ENCODE measurements around the gene STK32B. TPM values are rescaled to one million over a fixed set of nuclear protein-coding genes. Genes with fewer than 3 reads are reported as not detected.

Gene STK32B
- polyA plus RNA-seq, 6 donors from 2014 or later: 0.27 to 4.7 (median 1.2) TPM; not detected in 2

DNA sequence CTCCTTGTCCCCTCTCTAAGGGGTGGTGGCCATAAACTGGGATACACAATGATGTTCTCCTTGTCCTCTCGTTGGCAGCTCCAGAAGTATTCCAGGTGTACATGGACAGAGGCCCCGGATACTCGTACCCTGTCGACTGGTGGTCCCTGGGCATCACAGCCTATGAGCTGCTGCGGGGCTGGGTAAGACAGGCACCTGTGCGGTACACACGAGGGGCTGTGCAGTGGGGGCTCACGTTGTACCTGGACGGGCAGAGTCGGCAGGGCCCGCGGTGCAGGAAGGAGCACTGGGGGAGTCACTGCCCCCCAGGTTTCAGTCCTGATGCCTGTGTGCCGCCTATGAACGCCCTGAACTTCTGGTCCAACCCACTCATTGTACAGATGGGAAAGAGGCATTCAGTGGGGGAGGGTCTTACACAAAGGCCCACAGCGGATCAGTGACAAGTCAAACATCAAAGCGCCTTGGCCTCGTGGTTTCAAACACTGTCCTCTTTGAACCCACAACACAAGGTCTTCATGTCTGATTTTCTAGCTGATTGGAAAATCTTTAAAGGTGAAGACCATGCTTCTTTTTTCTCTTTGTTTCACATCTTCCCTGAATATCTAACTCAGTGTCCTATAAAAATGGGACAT lies 395.4 kb downstream of the STK32B start:
- ATAC-seq (ENCODE audit: low read depth in 2 of 2): no peak
- no peak overlapping the region for H3K4me3 Mint-ChIP-seq
- DNase-seq: no peak
- no peaks in the 10 kb centered on the region for H3K27me3 Mint-ChIP-seq
- H3K9me3 Mint-ChIP-seq: peaks cover 0 to 2% (median 0%) of the 10 kb centered on the region in 7 donors
- H3K4me1 Mint-ChIP-seq: peaks cover 0 to 5% (median 2%) of the 10 kb centered on the region in 3 donors
- no peaks in the 10 kb centered on the region for H3K36me3 Mint-ChIP-seq
- no peak overlapping the region for H3K27ac Mint-ChIP-seq

DNA sequence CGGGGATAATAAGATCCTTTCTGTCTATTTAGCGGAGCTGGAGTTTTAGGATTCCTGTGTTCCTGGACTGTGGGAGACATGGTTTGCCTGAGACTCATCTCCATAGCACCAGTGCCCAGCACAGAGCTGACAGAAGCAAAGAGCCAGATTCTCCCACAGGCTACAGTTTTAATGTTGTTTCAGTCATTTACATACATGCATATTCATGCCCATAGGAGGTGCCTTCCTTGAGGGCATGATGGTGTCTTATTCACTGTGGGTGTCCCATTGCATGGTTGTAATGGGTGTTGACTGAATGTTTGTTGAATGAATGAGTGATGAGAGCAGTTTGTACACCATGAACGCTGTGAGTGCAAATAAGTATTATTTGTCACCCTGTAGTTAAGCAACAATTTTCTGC lies 396.5 kb downstream of the STK32B start:
- no peaks in the 10 kb centered on the region for H3K27me3 Mint-ChIP-seq
- H3K4me1 Mint-ChIP-seq: peaks cover 0 to 5% (median 2%) of the 10 kb centered on the region in 3 donors
- peaks cover 0 to 2% (median 0%) of the 10 kb centered on the region in 7 donors for H3K9me3 Mint-ChIP-seq
- H3K27ac Mint-ChIP-seq: no peak overlapping the region
- no peak overlapping the region for H3K4me3 Mint-ChIP-seq
- ATAC-seq (ENCODE audit: low read depth in 2 of 2): no peak
- no peak for DNase-seq
- no peaks in the 10 kb centered on the region for H3K36me3 Mint-ChIP-seq

DNA sequence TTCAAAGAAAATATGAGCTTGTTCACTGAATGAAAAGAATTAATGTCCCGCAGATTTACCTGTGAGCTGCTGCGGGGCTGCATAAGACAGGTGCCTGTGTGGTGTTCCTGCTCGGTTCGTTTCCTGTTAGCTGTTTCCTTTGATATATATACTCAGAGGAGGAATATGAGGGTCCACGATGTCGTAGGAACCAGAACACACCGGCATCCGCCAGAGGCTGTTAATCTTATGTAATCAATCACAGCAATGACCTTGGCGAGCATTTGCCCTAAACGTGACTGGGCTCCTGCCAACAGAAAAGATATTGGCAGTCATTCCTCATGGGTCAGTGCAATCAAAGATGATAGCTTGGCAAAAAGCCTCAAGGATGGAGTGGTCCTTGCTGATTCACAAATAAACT lies 396.9 kb downstream of the STK32B start:
- Mint-ChIP-seq H3K27ac (no peak overlapping the region), H3K4me1 (peaks cover 0 to 5% (median 2%) of the 10 kb centered on the region in 3 donors), H3K27me3 (no peaks in the 10 kb centered on the region), H3K4me3 (no peak overlapping the region), H3K9me3 (peaks cover 0 to 2% (median 0%) of the 10 kb centered on the region in 7 donors), H3K36me3 (no peaks in the 10 kb centered on the region)
- DNase-seq: no peak
- ATAC-seq (ENCODE audit: low read depth in 2 of 2): no peak

DNA sequence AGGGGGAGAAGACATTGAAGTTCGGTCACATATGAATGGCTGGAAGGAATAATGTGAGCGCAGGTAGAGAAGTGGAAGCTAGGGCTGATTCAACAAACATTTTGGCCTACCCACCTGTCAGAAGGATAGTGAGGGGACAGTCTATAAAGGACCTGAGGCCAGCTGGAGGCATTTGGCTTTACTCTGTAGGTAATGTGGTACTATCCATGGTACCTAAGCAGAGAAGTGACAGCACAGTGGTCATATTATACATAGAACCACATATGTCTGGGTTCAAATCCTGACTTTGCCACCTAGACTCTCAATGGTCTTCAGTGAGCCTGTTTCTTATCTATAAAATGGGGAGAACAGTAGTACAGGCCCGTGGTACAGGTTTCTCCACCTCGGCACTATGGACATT lies 400.0 kb downstream of the STK32B start:
- Mint-ChIP-seq H3K4me1 (peaks cover 0 to 2% (median 0%) of the 10 kb centered on the region in 3 donors), H3K36me3 (no peaks in the 10 kb centered on the region), H3K27me3 (no peaks in the 10 kb centered on the region), H3K4me3 (no peak overlapping the region), H3K9me3 (no peaks in the 10 kb centered on the region), H3K27ac (no peak overlapping the region)
- no peak for ATAC-seq (ENCODE audit: low read depth in 2 of 2)
- no peak for DNase-seq

DNA sequence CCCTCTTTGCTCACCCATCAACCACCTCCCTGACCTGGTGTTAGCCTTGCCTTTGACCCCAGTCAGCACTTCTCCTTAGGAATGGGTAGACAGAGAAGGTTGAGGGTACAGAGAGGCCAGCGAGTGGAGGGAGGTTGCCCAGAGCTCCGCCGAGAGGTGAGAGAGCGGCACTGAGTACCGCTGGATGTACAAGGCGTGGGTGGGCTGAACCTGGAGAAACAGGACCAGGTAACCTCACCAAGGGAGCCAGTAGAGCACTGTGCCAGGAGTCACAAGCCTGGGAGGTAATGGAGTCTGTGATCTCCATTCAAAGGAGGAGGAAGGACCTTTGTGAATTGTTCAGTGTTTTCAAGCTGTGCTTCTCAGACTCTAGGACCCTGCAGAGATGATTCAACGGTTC lies 400.9 kb downstream of the STK32B start:
- Mint-ChIP-seq H3K27me3 (no peaks in the 10 kb centered on the region), H3K9me3 (no peaks in the 10 kb centered on the region), H3K4me1 (peaks cover 0 to 2% (median 0%) of the 10 kb centered on the region in 3 donors), H3K36me3 (no peaks in the 10 kb centered on the region), H3K27ac (peak overlapping the region in 1 of 6 donors; percentile 54), H3K4me3 (no peak overlapping the region)
- DNase-seq (no peak), ATAC-seq (ENCODE audit: low read depth in 2 of 2) (no peak)

DNA sequence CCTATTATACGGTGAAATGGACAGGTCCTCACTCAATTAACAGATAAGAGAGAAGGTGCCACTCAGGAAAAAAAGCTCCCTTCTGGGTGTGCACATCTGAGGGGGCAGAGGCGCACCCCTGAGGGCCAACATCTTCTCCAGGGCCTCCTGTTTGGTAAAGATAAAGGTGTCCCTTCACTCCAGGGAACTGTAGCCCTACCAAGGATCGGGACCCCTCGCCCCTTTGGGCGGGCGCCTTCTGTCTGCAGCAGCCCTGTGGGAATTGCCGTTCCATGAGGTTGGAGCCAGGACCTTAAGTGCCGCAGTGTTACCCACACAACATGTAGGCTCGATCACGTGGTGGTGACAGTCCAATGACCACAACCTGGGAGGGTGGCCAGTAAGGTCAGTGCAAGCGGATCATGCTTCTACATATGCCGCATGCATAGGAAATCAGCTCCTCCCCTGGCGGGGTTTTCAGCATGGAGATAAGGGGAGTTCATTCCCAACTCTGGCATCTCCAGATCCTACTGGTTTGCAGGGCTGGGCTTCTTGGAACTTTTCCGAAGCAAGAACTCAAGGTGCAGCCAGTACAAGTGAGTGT lies 403.8 kb downstream of the STK32B start:
- no peaks in the 10 kb centered on the region for H3K4me1 Mint-ChIP-seq
- H3K27ac Mint-ChIP-seq: no peak overlapping the region
- H3K4me3 Mint-ChIP-seq: no peak overlapping the region
- H3K36me3 Mint-ChIP-seq: no peaks in the 10 kb centered on the region
- H3K27me3 Mint-ChIP-seq: no peaks in the 10 kb centered on the region
- DNase-seq: no peak
- no peak for ATAC-seq (ENCODE audit: low read depth in 2 of 2)
- H3K9me3 Mint-ChIP-seq: no peaks in the 10 kb centered on the region

DNA sequence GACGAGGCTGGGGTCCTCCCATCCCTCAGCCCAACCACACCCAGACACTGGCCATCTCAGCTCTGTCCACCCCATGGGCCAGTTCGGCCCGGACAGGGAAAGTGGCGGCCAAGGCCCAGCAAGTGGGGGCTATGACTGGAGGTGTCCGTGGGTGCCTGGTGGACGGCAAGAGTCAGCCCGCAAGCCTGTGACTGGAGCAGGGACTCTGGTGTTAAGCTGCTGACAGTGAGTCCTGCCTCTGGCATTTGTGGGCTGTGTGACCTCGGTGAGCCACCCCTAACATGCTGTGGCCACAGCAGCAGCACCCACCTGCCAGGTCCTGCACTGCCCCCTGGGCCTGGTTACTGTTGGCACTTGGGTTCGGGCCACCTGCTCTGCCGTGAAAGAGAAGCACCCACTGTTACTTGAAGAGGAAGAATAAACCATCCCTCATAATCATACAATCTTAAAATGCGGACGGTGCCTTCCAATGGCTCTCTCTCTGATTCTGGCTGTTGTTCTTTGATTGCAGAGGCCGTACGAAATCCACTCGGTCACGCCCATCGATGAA lies 405.1 kb downstream of the STK32B start:
- Mint-ChIP-seq H3K27me3 (no peaks in the 10 kb centered on the region), H3K4me3 (no peak overlapping the region), H3K4me1 (no peaks in the 10 kb centered on the region), H3K36me3 (no peaks in the 10 kb centered on the region), H3K27ac (no peak overlapping the region), H3K9me3 (no peaks in the 10 kb centered on the region)
- DNase-seq: no peak
- ATAC-seq (ENCODE audit: low read depth in 2 of 2): no peak

DNA sequence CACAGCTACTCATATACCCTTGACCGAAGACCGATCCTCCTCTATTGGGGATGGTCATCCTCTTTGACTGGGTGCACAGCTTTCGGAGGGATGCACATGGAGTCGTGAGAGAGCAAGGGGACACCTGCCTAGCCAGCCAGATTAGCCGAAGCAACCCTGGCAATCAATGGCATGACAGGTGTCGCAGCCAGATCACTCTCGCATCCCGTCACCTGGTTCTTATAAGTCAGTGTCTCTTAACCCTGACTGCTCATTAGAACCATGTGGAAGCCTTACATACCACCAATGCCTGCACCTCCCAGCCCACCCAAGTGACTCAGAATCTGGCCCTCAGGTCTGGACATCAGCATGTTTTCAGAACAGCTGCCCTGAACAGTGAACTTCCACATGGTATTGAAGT lies 407.4 kb downstream of the STK32B start:
- no peaks in the 10 kb centered on the region for H3K36me3 Mint-ChIP-seq
- no peak for ATAC-seq (ENCODE audit: low read depth in 2 of 2)

DNA sequence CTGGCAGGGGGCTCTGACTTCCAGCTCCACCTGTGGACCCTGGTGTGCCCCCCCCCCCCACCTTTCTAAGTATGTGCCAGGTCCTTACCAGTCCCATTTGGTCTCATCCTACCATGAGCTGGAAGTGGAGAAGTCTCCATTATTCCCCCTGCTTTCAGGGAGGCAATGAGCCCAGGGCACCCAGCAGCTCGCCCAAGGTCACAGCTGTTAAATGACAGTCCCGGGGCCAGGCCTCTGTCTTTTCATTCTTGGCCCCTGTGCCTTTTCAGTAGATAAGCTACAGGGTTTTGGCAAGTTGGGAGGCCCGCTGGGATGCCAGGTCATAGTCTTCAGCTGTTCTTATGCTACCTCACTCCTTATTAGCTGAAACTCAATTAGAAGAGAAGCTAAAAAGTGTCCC lies 408.0 kb downstream of the STK32B start:
- DNase-seq (no peak), ATAC-seq (ENCODE audit: low read depth in 2 of 2) (no peak)
- Mint-ChIP-seq H3K4me1 (no peaks in the 10 kb centered on the region), H3K36me3 (no peaks in the 10 kb centered on the region), H3K9me3 (no peaks in the 10 kb centered on the region), H3K27me3 (no peaks in the 10 kb centered on the region), H3K27ac (no peak overlapping the region), H3K4me3 (no peak overlapping the region)

More for the DNA sequence above, 407.4 kb downstream of the STK32B start:
- H3K9me3 Mint-ChIP-seq: no peaks in the 10 kb centered on the region
- H3K27ac Mint-ChIP-seq: no peak overlapping the region
- no peak for DNase-seq
- H3K4me3 Mint-ChIP-seq: no peak overlapping the region
- H3K4me1 Mint-ChIP-seq: no peaks in the 10 kb centered on the region
- H3K27me3 Mint-ChIP-seq: no peaks in the 10 kb centered on the region

DNA sequence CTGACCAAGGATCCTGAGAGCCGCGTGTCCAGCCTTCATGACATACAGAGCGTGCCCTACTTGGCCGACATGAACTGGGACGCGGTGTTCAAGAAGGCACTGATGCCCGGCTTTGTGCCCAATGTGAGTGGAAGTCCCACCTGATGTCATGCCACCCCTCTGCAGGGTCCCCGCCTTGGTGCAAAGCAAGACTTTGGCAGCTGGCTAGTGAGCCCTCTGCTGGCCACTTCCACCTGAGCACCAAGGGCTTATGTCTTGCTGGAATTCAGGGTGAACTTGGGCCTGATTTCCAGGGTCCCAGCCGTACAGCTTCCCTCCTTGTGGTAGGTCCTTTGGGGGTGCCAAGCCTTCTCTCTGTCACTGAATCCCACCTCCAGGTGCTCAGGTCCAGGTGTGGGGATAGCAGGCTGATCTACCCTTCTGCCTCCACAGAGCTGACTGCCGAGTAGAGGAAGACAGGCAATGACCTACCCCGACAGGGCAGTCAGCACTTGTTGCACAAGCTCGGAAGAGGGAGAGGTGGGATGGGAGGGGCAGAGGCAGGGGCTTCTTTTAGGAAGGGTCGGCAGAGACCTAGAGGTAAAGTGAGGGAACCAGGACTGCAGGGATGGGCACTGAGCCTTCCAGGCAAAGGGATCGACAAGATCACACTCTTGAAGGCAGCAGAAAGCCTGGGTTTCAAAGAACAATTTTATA lies 409.0 kb downstream of the STK32B start:
- H3K9me3 Mint-ChIP-seq: no peaks in the 10 kb centered on the region
- no peaks in the 10 kb centered on the region for H3K36me3 Mint-ChIP-seq
- H3K27ac Mint-ChIP-seq: no peak overlapping the region
- no peaks in the 10 kb centered on the region for H3K4me1 Mint-ChIP-seq
- H3K27me3 Mint-ChIP-seq: no peaks in the 10 kb centered on the region
- no peak for ATAC-seq (ENCODE audit: low read depth in 2 of 2)
- no peak for DNase-seq
- peak overlapping the region in 2 of 8 donors; percentile 47 to 63 for H3K4me3 Mint-ChIP-seq

DNA sequence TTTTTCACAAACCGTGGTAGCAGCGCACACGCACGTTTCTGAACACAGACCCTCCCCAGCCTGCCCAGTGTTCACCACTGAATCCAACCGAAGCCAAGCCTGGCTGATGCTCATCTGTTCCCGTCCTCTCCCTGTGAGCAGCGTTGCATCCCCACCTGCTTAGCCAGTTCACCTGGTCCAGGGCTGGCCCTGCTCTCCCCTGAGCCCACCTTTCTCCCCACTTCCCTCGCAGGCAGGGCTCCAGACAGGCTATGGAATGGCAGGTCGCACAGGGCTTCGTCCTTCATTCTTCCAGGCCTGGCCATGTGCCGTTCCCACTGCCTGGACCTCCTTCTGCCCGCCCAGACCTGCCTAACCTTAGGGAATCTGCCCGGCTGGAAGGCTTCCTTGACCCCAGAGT lies 410.2 kb downstream of the STK32B start:
- Mint-ChIP-seq H3K4me1 (no peaks in the 10 kb centered on the region), H3K36me3 (no peaks in the 10 kb centered on the region), H3K9me3 (no peaks in the 10 kb centered on the region), H3K27me3 (no peaks in the 10 kb centered on the region), H3K4me3 (no peak overlapping the region), H3K27ac (peak overlapping the region in 1 of 6 donors; percentile 34)
- DNase-seq: no peak
- no peak for ATAC-seq (ENCODE audit: low read depth in 2 of 2)

DNA sequence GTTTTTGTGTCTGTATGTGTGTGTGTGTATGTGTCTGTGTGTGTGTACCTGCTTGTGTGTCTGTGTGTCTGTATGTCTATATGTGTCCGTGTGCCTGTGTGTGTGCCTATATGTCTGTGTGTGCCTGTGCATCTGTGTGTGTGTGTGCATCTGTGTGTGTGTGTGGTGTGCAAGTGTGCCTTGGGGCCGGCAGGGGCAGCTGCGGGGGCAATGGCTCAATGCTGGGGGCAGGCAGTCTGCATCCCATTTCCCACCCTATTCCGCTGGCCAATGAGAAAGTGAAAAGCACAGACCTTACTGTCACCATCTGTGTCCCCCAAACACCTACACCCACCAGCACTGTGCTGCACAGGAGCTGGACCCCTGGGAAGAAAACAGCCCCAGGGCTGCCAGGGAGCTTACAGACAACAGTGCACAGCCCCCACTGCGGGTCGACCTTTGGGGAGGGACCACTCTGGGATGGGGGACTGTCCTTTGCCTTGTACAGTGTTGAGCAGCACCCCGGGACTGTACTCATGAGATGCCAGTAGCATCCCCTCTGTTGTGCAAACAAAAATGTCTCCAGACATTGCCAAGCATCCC lies 411.1 kb downstream of the STK32B start:
- Mint-ChIP-seq H3K9me3 (no peaks in the 10 kb centered on the region), H3K27ac (no peak overlapping the region), H3K4me1 (no peaks in the 10 kb centered on the region), H3K36me3 (no peaks in the 10 kb centered on the region), H3K4me3 (no peak overlapping the region), H3K27me3 (no peaks in the 10 kb centered on the region)
- no peak for ATAC-seq (ENCODE audit: low read depth in 2 of 2)
- DNase-seq: no peak

DNA sequence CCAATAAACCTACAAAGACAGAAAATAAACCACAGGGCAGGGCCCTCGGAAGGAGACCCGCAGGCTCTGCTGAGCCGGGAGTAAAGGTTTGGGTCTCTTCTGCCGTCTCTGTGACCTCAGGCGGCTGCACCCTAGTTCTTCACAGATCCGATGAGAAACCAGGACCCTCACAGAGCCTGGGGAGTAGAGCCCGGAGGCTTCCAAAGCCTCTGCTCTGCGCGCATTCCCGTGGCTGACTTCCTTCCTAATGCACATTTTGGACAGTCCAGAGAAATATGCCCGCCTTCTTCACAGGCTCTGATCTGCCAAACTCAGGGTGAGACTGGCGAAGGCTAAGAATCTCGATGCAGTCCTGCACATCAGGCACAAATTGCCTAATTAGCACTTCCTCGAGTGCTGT lies 411.6 kb downstream of the STK32B start:
- Mint-ChIP-seq H3K9me3 (no peaks in the 10 kb centered on the region), H3K4me3 (no peak overlapping the region), H3K4me1 (no peaks in the 10 kb centered on the region), H3K27ac (no peak overlapping the region), H3K36me3 (no peaks in the 10 kb centered on the region), H3K27me3 (no peaks in the 10 kb centered on the region)
- DNase-seq (no peak), ATAC-seq (ENCODE audit: low read depth in 2 of 2) (no peak)

DNA sequence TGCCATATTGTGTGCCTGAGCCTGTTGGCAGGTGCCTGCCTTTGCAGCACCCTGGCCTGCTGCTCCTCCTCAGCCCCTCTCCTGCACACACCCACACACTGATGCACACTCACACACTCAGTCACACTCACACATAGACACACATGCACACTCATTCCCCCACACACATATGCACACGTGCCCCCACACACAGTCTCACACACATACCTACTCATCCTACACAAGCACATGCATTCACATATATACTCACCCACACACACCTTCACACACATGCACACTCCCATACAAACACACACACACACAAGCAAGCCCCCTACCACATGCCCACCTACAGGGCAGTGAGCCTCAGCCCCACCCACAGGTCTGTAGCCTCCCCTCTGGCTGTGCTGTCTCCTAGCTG lies 412.1 kb downstream of the STK32B start:
- Mint-ChIP-seq H3K9me3 (no peaks in the 10 kb centered on the region), H3K36me3 (no peaks in the 10 kb centered on the region), H3K27me3 (no peaks in the 10 kb centered on the region), H3K27ac (no peak overlapping the region), H3K4me1 (no peaks in the 10 kb centered on the region), H3K4me3 (no peak overlapping the region)
- ATAC-seq (ENCODE audit: low read depth in 2 of 2) (no peak), DNase-seq (no peak)

All from naive B cell (primary cell).